Upper lobe of left lung (tissue), 6 donors: Measurements from ENCODE around the gene MYL6. TPM values are rescaled to one million over a fixed set of nuclear protein-coding genes. Genes with fewer than 3 reads are reported as not detected.

Experiments used
- ATAC-seq, 2 donors: fragments of 200-7000 bp; cut with Tn5 transposase; one replicate each; pipeline ENCODE4 v1.9.1; 2022; ENCODE audit warnings: mild to moderate bottlenecking in 2 of 2, moderate library complexity in 2 of 2; ENCODE audit not compliant: low FRiP score in 2 of 2
- DNase-seq, 2 donors: peaks; one replicate each; pipeline ENCODE4 v3.0.0-alpha.2; 2019 to 2020
- H3K27ac ChIP-seq, 4 donors: fragments of 200-600 bp; sonication (generic); one replicate each; pipeline ENCODE4 v1.5.1; 2016 to 2019
- H3K27me3 ChIP-seq, 4 donors: fragments of 200-600 bp; sonication (generic); one replicate each; pipeline ENCODE4 v1.5.1; 2017 to 2019
- H3K36me3 ChIP-seq, 4 donors: fragments of 200-600 bp; sonication (generic); one replicate each; pipeline ENCODE4 v1.5.1; 2016 to 2019
- H3K4me1 ChIP-seq, 4 donors: fragments of 200-600 bp; sonication (generic); one replicate each; pipeline ENCODE4 v1.5.1; 2018 to 2019
- H3K4me3 ChIP-seq, 4 donors: fragments of 200-600 bp; sonication (generic); one replicate each; pipeline ENCODE4 v1.5.1; 2017 to 2019; ENCODE audit warnings: mild to moderate bottlenecking in 2 of 4, moderate library complexity in 1 of 4
- H3K9me3 ChIP-seq, 4 donors: fragments of 200-600 bp; sonication (generic); one replicate each; pipeline ENCODE4 v1.5.1; 2018 to 2019
- EP300 ChIP-seq, 4 donors: sonication (generic); formaldehyde crosslinking; IDR thresholded peaks; one replicate each; pipeline ENCODE4 v1.5.1; 2017; ENCODE audit warnings: antibody characterized with exemption in 4 of 4, control low read depth in 2 of 4
- POLR2A ChIP-seq, 4 donors: fragments of 450-650 bp; IDR thresholded peaks; one replicate each; pipeline ENCODE4 v1.5.1; 2016 to 2017; ENCODE audit warnings: antibody characterized with exemption in 4 of 4, mild to moderate bottlenecking in 2 of 4
- POLR2AphosphoS5 ChIP-seq, 2 donors: sonication (generic); formaldehyde crosslinking; IDR thresholded peaks; one replicate each; pipeline ENCODE4 v1.5.1; 2017; ENCODE audit warnings: antibody characterized with exemption in 2 of 2
- WGBS, 2 donors: methylation state at CpG; one replicate each; pipeline ENCODE4 v1.1.5; 2017 to 2018; 5-methylcytosine and 5-hydroxymethylcytosine counted together
- total RNA-seq, 6 donors: library from RNA; depleted of rRNA in 4 of 6; stranded (reverse); fragments of >200 nt in 4 of 6; gene quantifications; one replicate each; pipeline versions ENCODE4 v1.1.0 to v1.2.1, GENCODE V29; 2016 to 2021
- TF ChIP-seq, protein P1 (sequence below), 6 experiments: fragments of 450-650 bp in 4 of 6; fragments of 200-600 bp in 2 of 6; sonication (generic) in 2 of 6; IDR thresholded peaks; one replicate each; pipeline ENCODE4 v1.5.1; 2016 to 2019; ENCODE audit warnings: antibody characterized with exemption in 6 of 6
- donor health status: DM: no; HTN: no; CAD: no; lungs with moderate emphysema.
- donor health status: DM: no; HTN: yes; CAD: no; lungs with severe emphysema.

The MYL6 gene
- total RNA-seq, 6 donors from 2014 or later: 665 to 1,935 (median 1,528) TPM

DNA sequence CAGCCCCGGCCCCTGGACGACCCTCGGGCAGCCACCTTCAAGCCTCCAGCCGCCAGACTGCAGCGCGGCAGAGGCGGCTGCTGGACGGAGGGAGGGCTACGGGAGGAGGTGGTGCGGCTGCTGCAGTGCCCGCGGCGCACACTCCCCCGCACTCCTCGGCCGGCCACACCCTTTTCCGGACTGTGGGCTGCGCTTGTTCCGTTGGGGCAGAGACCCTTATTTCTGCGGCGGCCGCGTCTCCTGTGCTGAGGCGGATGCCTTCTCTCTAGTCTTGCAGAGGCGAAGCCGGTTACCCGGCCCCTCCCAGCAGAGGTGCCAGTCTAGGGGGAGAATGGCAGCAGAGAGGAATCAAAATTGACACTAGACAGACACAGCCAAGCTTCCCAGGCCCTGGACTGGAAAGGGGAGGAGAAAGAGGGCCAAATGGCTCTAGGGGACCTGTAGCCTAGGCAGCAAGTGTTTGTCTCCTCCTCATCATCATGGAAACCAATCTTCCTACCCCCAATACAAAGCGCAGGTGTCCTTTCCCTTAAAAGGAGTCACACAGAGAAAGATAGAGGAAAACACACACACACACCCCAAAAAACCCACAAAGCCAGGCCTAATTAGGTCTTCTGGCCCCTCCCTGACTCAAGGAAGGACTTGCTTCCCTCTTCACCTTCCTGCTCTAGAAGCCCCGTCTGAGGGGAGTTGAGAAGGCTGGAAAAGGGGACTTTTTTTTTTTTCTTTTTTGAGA lies 28.8 kb upstream of the MYL6 start:
- Histone ChIP-seq H3K4me1 (peaks cover 34 to 50% (median 40%) of the 10 kb centered on the region in 4 donors), H3K36me3 (peaks cover 14 to 41% (median 35%) of the 10 kb centered on the region in 4 donors), H3K27ac (peak overlapping the region; percentile 84 to 95 (median 90)), H3K27me3 (no peaks in the 10 kb centered on the region), H3K4me3 (peak overlapping the region; percentile 63 to 94 (median 80)), H3K9me3 (no peaks in the 10 kb centered on the region)
- ATAC-seq (peak; percentile 66 to 74), DNase-seq (peak; percentile 81 to 91)
- TF ChIP-seq POLR2A (IDR thresholded peaks at IDR 0.05) (peak in 2 of 4 donors; percentile 42 to 62), POLR2AphosphoS5 (IDR thresholded peaks at IDR 0.05) (peak; percentile 67 to 77), EP300 (IDR thresholded peaks at IDR 0.05) (no peak)
- TF ChIP-seq, protein P1, sequence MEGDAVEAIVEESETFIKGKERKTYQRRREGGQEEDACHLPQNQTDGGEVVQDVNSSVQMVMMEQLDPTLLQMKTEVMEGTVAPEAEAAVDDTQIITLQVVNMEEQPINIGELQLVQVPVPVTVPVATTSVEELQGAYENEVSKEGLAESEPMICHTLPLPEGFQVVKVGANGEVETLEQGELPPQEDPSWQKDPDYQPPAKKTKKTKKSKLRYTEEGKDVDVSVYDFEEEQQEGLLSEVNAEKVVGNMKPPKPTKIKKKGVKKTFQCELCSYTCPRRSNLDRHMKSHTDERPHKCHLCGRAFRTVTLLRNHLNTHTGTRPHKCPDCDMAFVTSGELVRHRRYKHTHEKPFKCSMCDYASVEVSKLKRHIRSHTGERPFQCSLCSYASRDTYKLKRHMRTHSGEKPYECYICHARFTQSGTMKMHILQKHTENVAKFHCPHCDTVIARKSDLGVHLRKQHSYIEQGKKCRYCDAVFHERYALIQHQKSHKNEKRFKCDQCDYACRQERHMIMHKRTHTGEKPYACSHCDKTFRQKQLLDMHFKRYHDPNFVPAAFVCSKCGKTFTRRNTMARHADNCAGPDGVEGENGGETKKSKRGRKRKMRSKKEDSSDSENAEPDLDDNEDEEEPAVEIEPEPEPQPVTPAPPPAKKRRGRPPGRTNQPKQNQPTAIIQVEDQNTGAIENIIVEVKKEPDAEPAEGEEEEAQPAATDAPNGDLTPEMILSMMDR (IDR thresholded peaks at IDR 0.05): peak in 1 of 6 experiments; percentile 9
- 1 to 2% methylated on average over 21 to 29 of the region's 29 CpGs for WGBS, 2 donors

DNA sequence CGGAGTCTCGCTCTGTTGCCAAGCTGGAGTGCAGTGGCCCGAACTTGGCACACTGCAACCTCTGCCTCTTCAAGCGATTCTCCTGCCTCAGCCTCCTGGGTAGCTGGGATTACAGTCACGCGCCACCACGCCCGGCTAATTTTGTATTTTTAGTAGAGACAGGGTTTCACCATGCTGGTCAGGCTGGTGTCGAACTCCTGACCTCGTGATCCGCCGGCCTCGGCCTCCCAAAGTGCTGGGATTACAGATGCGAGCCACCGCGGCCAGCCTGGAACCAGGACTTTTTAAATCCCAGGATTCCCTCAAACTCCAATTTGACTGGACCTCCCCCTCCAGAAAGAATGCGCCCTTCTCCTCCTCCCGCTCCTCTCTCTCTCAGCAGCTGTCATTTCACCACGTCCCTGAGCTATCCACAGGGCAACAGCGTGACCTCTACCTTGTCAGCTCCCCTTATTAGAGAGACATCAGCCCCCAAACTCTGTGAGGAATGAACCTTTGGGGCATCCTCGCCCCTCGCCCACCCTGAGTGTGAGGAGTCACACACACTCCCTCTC lies 28.1 kb upstream of the MYL6 start:
- Histone ChIP-seq H3K27ac (peak overlapping the region; percentile 84 to 95 (median 90)), H3K27me3 (no peaks in the 10 kb centered on the region), H3K9me3 (no peaks in the 10 kb centered on the region), H3K4me1 (peaks cover 31 to 49% (median 36%) of the 10 kb centered on the region in 4 donors), H3K36me3 (peaks cover 18 to 47% (median 41%) of the 10 kb centered on the region in 4 donors), H3K4me3 (peak overlapping the region in 3 of 4 donors; percentile 63 to 94 (median 70))
- DNase-seq (no peak), ATAC-seq (no peak)
- WGBS, 2 donors: 61 to 62% methylated on average over 22 of the region's 22 CpGs
- TF ChIP-seq POLR2AphosphoS5 (IDR thresholded peaks at IDR 0.05): no peak
- no peak for TF ChIP-seq EP300 (IDR thresholded peaks at IDR 0.05)
- TF ChIP-seq, protein P1 (IDR thresholded peaks at IDR 0.05): no peak
- no peak for TF ChIP-seq POLR2A (IDR thresholded peaks at IDR 0.05)

DNA sequence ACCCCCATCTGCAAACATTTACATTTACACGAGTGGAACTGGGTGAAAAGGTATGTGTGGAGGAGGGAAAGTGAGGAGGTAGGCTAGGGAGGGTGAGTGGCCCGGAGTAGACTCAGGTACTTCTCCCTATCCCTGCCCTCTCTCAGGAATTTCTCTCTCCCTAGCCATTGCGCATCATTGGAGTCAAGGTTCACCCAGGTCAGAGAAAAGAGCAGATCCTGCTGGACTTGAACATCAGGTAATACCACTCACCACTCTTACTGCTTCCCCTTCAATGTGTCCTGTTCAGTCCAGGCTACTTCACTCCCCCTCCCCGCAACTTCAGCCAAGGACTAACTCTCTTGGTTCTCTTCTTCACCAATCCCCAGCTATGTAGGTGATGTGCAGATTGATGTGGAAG lies 27.3 kb upstream of the MYL6 start:
- H3K9me3 ChIP-seq: no peaks in the 10 kb centered on the region
- TF ChIP-seq, protein P1 (IDR thresholded peaks at IDR 0.05): no peak
- TF ChIP-seq EP300 (IDR thresholded peaks at IDR 0.05) (no peak), POLR2AphosphoS5 (IDR thresholded peaks at IDR 0.05) (no peak), POLR2A (IDR thresholded peaks at IDR 0.05) (no peak)
- no peak for ATAC-seq
- H3K36me3 ChIP-seq: peaks cover 18 to 55% (median 46%) of the 10 kb centered on the region in 4 donors
- 79 to 95% methylated on average over 4 of the region's 4 CpGs for WGBS, 2 donors
- no peak overlapping the region for H3K4me3 ChIP-seq
- H3K27me3 ChIP-seq: no peaks in the 10 kb centered on the region
- H3K4me1 ChIP-seq: peaks cover 22 to 41% (median 29%) of the 10 kb centered on the region in 4 donors
- H3K27ac ChIP-seq: peak overlapping the region in 1 of 4 donors; percentile 95
- DNase-seq: no peak

DNA sequence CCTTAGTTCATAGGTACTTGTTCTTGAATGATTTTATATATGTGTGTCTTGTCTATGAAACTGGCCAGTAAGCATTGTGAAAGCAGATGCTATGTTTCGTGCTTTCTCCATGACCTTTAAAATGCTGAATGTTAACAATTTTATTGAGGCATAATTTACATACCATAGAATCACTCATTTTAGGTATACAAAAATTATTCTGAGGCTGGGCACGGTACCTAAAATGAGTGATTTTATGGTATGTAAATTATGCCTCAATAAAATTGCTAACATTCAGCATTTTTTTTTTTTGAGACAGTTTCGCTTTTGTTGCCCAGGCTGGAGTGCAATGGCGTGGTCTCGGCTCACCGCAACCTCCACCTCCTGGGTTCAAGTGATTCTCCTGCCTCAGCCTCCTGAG lies 23.3 kb upstream of the MYL6 start:
- Histone ChIP-seq H3K4me3 (no peak overlapping the region), H3K27me3 (no peaks in the 10 kb centered on the region), H3K27ac (no peak overlapping the region), H3K36me3 (peaks cover 34 to 91% (median 79%) of the 10 kb centered on the region in 4 donors), H3K9me3 (no peaks in the 10 kb centered on the region), H3K4me1 (peaks cover 2 to 7% (median 6%) of the 10 kb centered on the region in 4 donors)
- TF ChIP-seq EP300 (IDR thresholded peaks at IDR 0.05): no peak
- no peak for TF ChIP-seq POLR2AphosphoS5 (IDR thresholded peaks at IDR 0.05)
- no peak for TF ChIP-seq POLR2A (IDR thresholded peaks at IDR 0.05)
- TF ChIP-seq, protein P1 (IDR thresholded peaks at IDR 0.05): no peak
- DNase-seq: no peak
- 96 to 97% methylated on average over 6 of the region's 6 CpGs for WGBS, 2 donors
- no peak for ATAC-seq
